H1 (cell line): ENCODE results near the gene SENP2. TPM values are rescaled to one million over a fixed set of nuclear protein-coding genes. Genes with fewer than 3 reads are reported as not detected.

ENCODE experiments used
- CTCF ChIA-PET: fragments of 300-600 bp; sonication (Branson Sonifier 250); formaldehyde crosslinking; loops from one replicate; lab custom pipeline; 2021; ENCODE audit not compliant: partially characterized antibody; lab: Charles Lee
- POLR2A ChIA-PET: fragments of 300-600 bp; sonication (Branson Sonifier 250); formaldehyde crosslinking; loops from one replicate; lab custom pipeline; 2021; ENCODE audit warnings: inconsistent platforms; ENCODE audit not compliant: partially characterized antibody; lab: Charles Lee
- DNase-seq, 2 experiments: peaks; one replicate each; pipeline versions ENCODE4 v3.0.0 to v3.0.0-alpha.2; 2010 to 2022; ENCODE audit warnings: low spot score in 2 of 2, low read depth in 1 of 2, mixed read lengths in 1 of 2
- FAIRE-seq: peaks from 2 replicates; lab custom pipeline; 2011; peaks lifted over from hg19 to GRCh38; lab: Jason Lieb, UNC
- H2AFZ ChIP-seq: 2 replicates; pipeline ENCODE4 v1.8.1; 2012; ENCODE audit warnings: low read length, inconsistent platforms
- H2AK5ac ChIP-seq: 2 replicates; pipeline ENCODE4 v1.6.1; 2013; ENCODE audit warnings: low read depth, low read length
- H2BK120ac ChIP-seq: replicated peaks from 2 replicates; pipeline ENCODE3; 2013; ENCODE audit warnings: low read depth, low read length, inconsistent platforms
- H2BK12ac ChIP-seq: 2 replicates; pipeline ENCODE4 v1.6.1; 2013; ENCODE audit warnings: low read depth, low read length
- H2BK15ac ChIP-seq: 2 replicates; pipeline ENCODE4 v1.6.1; 2013; ENCODE audit warnings: low read length
- H2BK20ac ChIP-seq: 2 replicates; pipeline ENCODE4 v1.6.1; 2013; ENCODE audit warnings: low read length
- H2BK5ac ChIP-seq: 2 replicates; pipeline ENCODE4 v1.6.1; 2013; ENCODE audit warnings: low read depth, low read length
- H3K14ac ChIP-seq: 2 replicates; pipeline ENCODE4 v1.6.1; 2013; ENCODE audit warnings: inconsistent platforms; ENCODE audit not compliant: insufficient read length
- H3K18ac ChIP-seq: 2 replicates; pipeline ENCODE4 v1.6.1; 2013; ENCODE audit warnings: low read length; ENCODE audit errors: extremely low read depth
- H3K23ac ChIP-seq: 2 replicates; pipeline ENCODE4 v1.6.1; 2013; ENCODE audit warnings: inconsistent platforms; ENCODE audit not compliant: insufficient read length
- H3K23me2 ChIP-seq: 2 replicates; pipeline ENCODE4 v1.6.1; 2013; ENCODE audit warnings: low read depth, low read length
- H3K27ac ChIP-seq: 2 replicates; pipeline ENCODE4 v1.6.1; 2011; ENCODE audit warnings: low read depth, low read length, inconsistent platforms
- H3K27me3 ChIP-seq, 4 experiments: replicated peaks in 1 of 4; 1 replicate in 1 of 4; 2 replicates in 3 of 4; pipeline versions ENCODE4 v1.6.1 to v1.8.1; 2011 to 2013; ENCODE audit warnings: low read length in 3 of 4, mild to moderate bottlenecking in 3 of 4, inconsistent platforms in 2 of 4, mixed read lengths in 2 of 4, moderate library complexity in 1 of 4; ENCODE audit not compliant: control insufficient read depth in 3 of 4, insufficient read depth in 3 of 4; ENCODE audit errors: extremely low read depth in 1 of 4
- H3K36me3 ChIP-seq, 4 experiments: 2 replicates each; pipeline versions ENCODE4 v1.6.1 to v1.8.1; 2011 to 2013; ENCODE audit warnings: mild to moderate bottlenecking in 4 of 4, low read length in 3 of 4, moderate library complexity in 2 of 4, control low read depth in 1 of 4, inconsistent platforms in 1 of 4; ENCODE audit not compliant: insufficient read depth in 4 of 4, control insufficient read depth in 2 of 4
- H3K4ac ChIP-seq: replicated peaks from 2 replicates; pipeline ENCODE3; 2013; ENCODE audit warnings: low read length, low read depth, mixed read lengths, inconsistent platforms; ENCODE audit not compliant: insufficient read length
- H3K4me1 ChIP-seq, 4 experiments: replicated peaks in 1 of 4; 1 replicate in 1 of 4; 2 replicates in 3 of 4; pipeline versions ENCODE4 v1.6.1 to v1.8.1; 2011 to 2013; ENCODE audit warnings: low read length in 3 of 4, inconsistent platforms in 2 of 4, mixed read lengths in 1 of 4; ENCODE audit not compliant: insufficient read depth in 4 of 4, control insufficient read depth in 3 of 4
- H3K4me2 ChIP-seq, 2 experiments: 2 replicates each; pipeline versions ENCODE4 v1.6.1 to v1.8.1; 2011 to 2013; ENCODE audit warnings: low read depth in 2 of 2, low read length in 2 of 2, control low read depth in 1 of 2, inconsistent platforms in 1 of 2, mild to moderate bottlenecking in 1 of 2; ENCODE audit not compliant: insufficient read depth in 1 of 2
- H3K4me3 ChIP-seq, 4 experiments: fragments of 200-600, 300-600 bp in 1 of 4; sonication (generic), shearing (Covaris generic), sonication (Bioruptor Twin) in 1 of 4; 2 replicates each; pipeline versions ENCODE4 v1.5.1 to v1.8.1; 2011 to 2016; ENCODE audit warnings: low read length in 4 of 4, low read depth in 3 of 4, control low read depth in 2 of 4, inconsistent platforms in 2 of 4, mild to moderate bottlenecking in 2 of 4, mixed read lengths in 1 of 4, moderate library complexity in 1 of 4; ENCODE audit not compliant: insufficient read depth in 2 of 4; ENCODE audit errors: extremely low read depth in 1 of 4
- H3K56ac ChIP-seq: replicated peaks from 2 replicates; pipeline ENCODE3; 2013; ENCODE audit warnings: low read depth, mild to moderate bottlenecking, mixed read lengths, low read length, inconsistent platforms; ENCODE audit not compliant: insufficient read length
- H3K79me1 ChIP-seq: 2 replicates; pipeline ENCODE4 v1.6.1; 2013; ENCODE audit warnings: low read depth, low read length, control low read depth
- H3K79me2 ChIP-seq, 2 experiments: 2 replicates each; pipeline versions ENCODE4 v1.6.1 to v1.8.1; 2012 to 2013; ENCODE audit warnings: low read length in 2 of 2, mild to moderate bottlenecking in 2 of 2, inconsistent platforms in 1 of 2; ENCODE audit not compliant: insufficient read depth in 2 of 2, control insufficient read depth in 1 of 2
- H3K9ac ChIP-seq, 4 experiments: replicated peaks in 1 of 4; 1 replicate in 1 of 4; 2 replicates in 3 of 4; pipeline versions ENCODE4 v1.6.1 to v1.8.1; 2011 to 2013; ENCODE audit warnings: low read depth in 3 of 4, low read length in 3 of 4, control low read depth in 2 of 4, mild to moderate bottlenecking in 2 of 4, moderate library complexity in 2 of 4, inconsistent platforms in 1 of 4; ENCODE audit errors: extremely low read depth in 1 of 4
- H3K9me3 ChIP-seq, 2 experiments: 2 replicates each; pipeline versions ENCODE4 v1.6.1 to v1.8.1; 2012 to 2013; ENCODE audit warnings: mild to moderate bottlenecking in 2 of 2, moderate library complexity in 2 of 2, control low read depth in 1 of 2, inconsistent platforms in 1 of 2, low read depth in 1 of 2, low read length in 1 of 2, mixed read lengths in 1 of 2; ENCODE audit not compliant: insufficient read depth in 2 of 2
- H4K20me1 ChIP-seq, 2 experiments: replicated peaks in 1 of 2; 2 replicates each; pipeline versions ENCODE3 to v1.8.1; 2011 to 2013; ENCODE audit warnings: inconsistent platforms in 2 of 2, low read length in 2 of 2, mild to moderate bottlenecking in 1 of 2; ENCODE audit not compliant: insufficient read depth in 2 of 2, control insufficient read depth in 1 of 2
- H4K5ac ChIP-seq: 2 replicates; pipeline ENCODE4 v1.6.1; 2013; ENCODE audit warnings: low read length, low read depth, mixed read lengths, inconsistent platforms; ENCODE audit not compliant: insufficient read length
- H4K8ac ChIP-seq: 2 replicates; pipeline ENCODE4 v1.8.0; 2013; ENCODE audit warnings: mild to moderate bottlenecking, moderate library complexity, low read length, inconsistent platforms; ENCODE audit not compliant: insufficient read depth; ENCODE audit errors: extremely low read depth
- H4K91ac ChIP-seq: replicated peaks from 2 replicates; pipeline ENCODE3; 2013; ENCODE audit warnings: low read length, mixed read lengths, inconsistent platforms; ENCODE audit not compliant: insufficient read length
- ATF2 ChIP-seq: IDR thresholded peaks from 2 replicates; pipeline ENCODE4 v1.6.1; 2012; ENCODE audit warnings: low read length, inconsistent platforms
- CHD2 ChIP-seq: IDR thresholded peaks from 2 replicates; pipeline ENCODE4 v1.6.1; 2012; ENCODE audit warnings: low read length, improper control_type of control experiment
- KDM4A ChIP-seq: IDR thresholded peaks from one replicate; pipeline ENCODE4 v1.7.1; 2012; ENCODE audit warnings: low read depth, mild to moderate bottlenecking, moderate library complexity, low read length, inconsistent platforms; ENCODE audit not compliant: severe bottlenecking
- MAX ChIP-seq: IDR thresholded peaks from 2 replicates; pipeline ENCODE4 v1.6.1; 2012; ENCODE audit warnings: inconsistent platforms
- SAP30 ChIP-seq: fragments of 300-600 bp; sonication (generic); IDR thresholded peaks from 2 replicates; pipeline ENCODE4 v1.7.1; 2012; ENCODE audit warnings: low read length, moderate library complexity, mild to moderate bottlenecking, inconsistent platforms; ENCODE audit not compliant: insufficient read depth, insufficient replicate concordance
- WGBS, 2 experiments: shearing (Covaris generic) in 1 of 2; methylation state at CpG; one replicate each; pipeline versions ENCODE4 v1.1.6 to v1.1.7; 2013 to 2015; ENCODE audit warnings: low lambda C conversion rate in 2 of 2, mixed read lengths in 2 of 2, inconsistent platforms in 1 of 2, low coverage in 1 of 2, missing lambda C conversion rate in 1 of 2; ENCODE audit not compliant: insufficient replicate concordance in 2 of 2, insufficient coverage in 1 of 2, insufficient read length in 1 of 2; ENCODE audit errors: extremely low coverage in 1 of 2, missing lambda C conversion rate in 1 of 2; 5-methylcytosine and 5-hydroxymethylcytosine counted together
- polyA plus RNA-seq, 7 experiments: library from polyadenylated mRNA; depleted of rRNA in 3 of 7; stranded (reverse) in 5 of 7; unstranded in 2 of 7; fragments of >200 nt in 5 of 7; fragments of 200-250 nt in 2 of 7; gene quantifications; 1 replicate in 5 of 7; 2 replicates in 1 of 7; 4 replicates in 1 of 7; pipeline versions ENCODE4 v1.2.1 to v1.2.3, GENCODE V29; 2011 to 2013; ENCODE audit warnings: missing spikeins in 2 of 7, mixed read lengths in 2 of 7
- total RNA-seq: library from RNA; stranded (reverse); fragmentation: NEBNext Ultra II Directional; extraction: Animal tissue kit (Norgen Biotek cat#: 25700); gene quantifications from 2 replicates; pipeline ENCODE4 v1.2.1, GENCODE V29; 2021

Gene SENP2
- total and polyA plus RNA-seq, 2 of the 8 experiments (the other 6 are each of a cell fraction or from before 2014, with no cell fraction given) = 25.2 to 69.3 TPM

GRCh38 chr3:185653949-185654757 is 68.1 kb downstream of the SENP2 start:
- Histone ChIP-seq H3K27me3 (no peaks in the 10 kb centered on the region), H4K5ac (no peak overlapping the region), H3K56ac (no peak overlapping the region), H2AFZ (no peak overlapping the region), H2BK120ac (no peak overlapping the region), H2BK12ac (no peak overlapping the region), H3K23me2 (no peaks in the 10 kb centered on the region), H3K18ac (no peak overlapping the region), H3K4ac (no peak overlapping the region), H4K20me1 (no peaks in the 10 kb centered on the region), H2BK15ac (no peak overlapping the region), H4K91ac (no peak overlapping the region)
- POLR2A ChIA-PET = interaction anchor here (1.2 kb wide), 1 partner anchor 12 kb away, joined by 3 read pairs; no protein-coding TSS in a partner anchor
- CTCF ChIA-PET = interaction anchor here (0.6 to 2.7 kb wide), 3 partner anchors 11 to 169 kb away, joined by 3 to 9 read pairs (median 4); no protein-coding TSS in a partner anchor
- DNase-seq = no peak
- TF ChIP-seq CHD2 (no peak), KDM4A (no peak), SAP30 (no peak), ATF2 (no peak), MAX (no peak)
- TF ChIP-seq, all 59 proteins: peak for 0
- Histone ChIP-seq H3K4me1 (no peaks in the 10 kb centered on the region), H3K4me2 (no peak overlapping the region), H3K9ac (no peak overlapping the region), H2BK5ac (no peak overlapping the region), H4K8ac (no peak overlapping the region), H3K4me3 (no peak overlapping the region), H3K9me3 (no peaks in the 10 kb centered on the region), H3K23ac (no peak overlapping the region), H3K36me3 (peaks cover 18 to 84% (median 48%) of the 10 kb centered on the region in 4 experiments), H2AK5ac (no peak overlapping the region), H3K79me1 (no peaks in the 10 kb centered on the region), H3K14ac (no peak overlapping the region), H3K79me2 (no peaks in the 10 kb centered on the region), H2BK20ac (no peak overlapping the region), H3K27ac (no peak overlapping the region)
- 89% methylated on average over 12 of the region's 12 CpGs; no CpG with 5 or more reads in 1 of the 2 experiments for WGBS, 2 experiments
- FAIRE-seq = no peak
